NCI-H69 (cell line): ENCODE results near the gene DOK3.

Source experiments
- DNase-seq: peaks from one replicate; lab custom pipeline; 2025; lab: John Stamatoyannopoulos, UW

The DOK3 gene

GRCh38 chr5:177483994-177484901 lies 25.4 kb downstream of the DOK3 start:
- no peak for DNase-seq

DNA sequence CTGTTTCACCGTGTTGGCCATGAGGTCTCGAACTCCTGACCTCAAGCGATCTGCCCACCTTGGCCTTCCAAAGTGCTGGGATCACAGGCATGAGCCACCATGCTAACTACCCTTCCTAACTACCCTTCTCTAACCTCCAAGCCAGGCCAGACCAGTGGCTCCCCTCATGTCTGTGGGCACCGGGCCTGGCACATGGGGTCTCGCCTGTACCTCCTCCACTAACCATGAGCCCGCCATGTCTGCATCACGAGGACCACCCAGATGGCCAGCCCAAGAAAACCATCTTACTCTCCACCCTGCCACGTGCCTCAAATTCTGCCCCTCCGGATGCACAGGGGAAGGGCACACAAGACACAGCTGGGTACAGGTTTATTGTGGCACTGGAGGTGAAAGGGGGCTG lies 26.6 kb downstream of the DOK3 start:
- no peak for DNase-seq

GRCh38 chr5:177482359-177482795 lies 27.2 kb downstream of the DOK3 start:
- no peak for DNase-seq

GRCh38 chr5:177479774-177480173 lies 29.9 kb downstream of the DOK3 start:
- no peak for DNase-seq

- DNase-seq = no peak
Observed at GRCh38 chr5:177478711-177479646, 30.6 kb downstream of the DOK3 start.

DNA sequence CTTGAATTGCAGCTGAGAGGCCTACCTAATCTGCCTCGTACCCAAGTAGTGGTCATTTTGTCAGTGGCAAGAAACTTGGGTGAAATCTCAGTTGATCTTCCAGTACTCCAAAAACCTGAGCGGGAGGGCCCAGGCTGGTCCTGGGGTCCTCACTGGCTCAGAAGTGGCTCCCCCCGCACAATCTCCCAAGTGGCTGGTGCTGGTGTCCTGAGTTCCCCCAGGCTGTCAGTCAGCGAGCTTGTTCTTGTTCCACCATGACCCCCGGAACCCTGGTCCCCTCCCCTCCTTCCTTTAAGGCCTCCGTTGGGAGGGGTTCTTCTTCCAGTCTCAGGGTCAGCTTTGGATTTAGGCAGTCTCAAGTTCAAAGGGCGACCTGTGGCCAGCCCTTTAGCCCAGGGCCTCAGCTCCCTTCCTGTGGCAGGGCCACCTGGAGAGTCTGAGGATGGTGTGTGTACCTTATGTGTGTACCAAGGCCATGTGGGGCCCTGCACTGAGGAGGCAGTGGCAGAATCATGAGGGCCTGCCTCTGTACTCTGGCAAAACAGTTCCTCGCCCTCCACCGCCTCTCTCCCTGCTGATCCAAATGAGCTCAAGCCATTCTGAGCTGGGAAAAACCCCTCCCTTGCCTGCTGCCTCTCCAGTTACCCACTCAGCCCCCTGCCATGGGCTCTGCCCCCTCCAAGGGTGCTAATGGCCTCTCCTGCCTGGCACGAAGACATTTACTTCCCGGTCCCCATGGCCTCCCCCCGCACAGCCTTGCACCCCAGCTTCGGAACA lies 31.7 kb downstream of the DOK3 start:
- DNase-seq = no peak

DNA sequence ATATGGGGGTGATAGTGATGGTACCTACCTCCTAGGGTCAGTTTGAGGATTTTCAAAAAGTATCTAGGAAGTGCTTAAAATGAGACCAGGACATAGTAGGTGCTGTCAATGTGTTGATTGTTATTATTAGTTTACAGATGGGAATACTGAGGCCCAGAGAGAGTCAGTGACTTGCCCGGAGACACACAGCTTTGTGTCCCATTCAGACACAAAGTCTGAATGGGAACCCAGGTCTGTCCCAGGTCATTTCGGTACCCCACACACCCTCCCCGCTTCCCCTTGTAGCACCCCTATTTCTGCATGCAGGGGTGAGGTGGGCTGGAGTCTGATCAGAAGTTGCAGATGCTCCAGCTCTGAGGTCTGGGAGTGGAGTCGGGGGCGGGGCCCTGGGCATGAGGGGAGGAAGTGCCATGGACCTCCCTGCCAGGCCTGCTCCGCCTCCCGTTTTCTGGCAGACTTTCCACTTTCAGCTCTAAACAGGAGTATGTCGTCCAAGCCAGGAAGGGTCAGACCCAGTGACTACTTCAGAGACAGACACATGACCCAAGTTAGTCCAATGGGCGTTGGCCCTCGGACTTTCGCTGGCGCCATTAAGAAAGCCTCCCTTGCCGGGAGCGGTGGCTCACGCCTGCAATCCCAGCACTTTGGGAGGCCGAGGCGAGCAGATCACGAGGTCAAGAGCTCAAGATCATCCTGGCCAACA lies 32.9 kb downstream of the DOK3 start:
- no peak for DNase-seq

GRCh38 chr5:177475563-177476427 lies 33.8 kb downstream of the DOK3 start:
- no peak for DNase-seq

- no peak for DNase-seq
Observed at GRCh38 chr5:177474846-177475562, 34.6 kb downstream of the DOK3 start.

GRCh38 chr5:177474002-177474476 lies 35.6 kb downstream of the DOK3 start:
- no peak for DNase-seq

DNA sequence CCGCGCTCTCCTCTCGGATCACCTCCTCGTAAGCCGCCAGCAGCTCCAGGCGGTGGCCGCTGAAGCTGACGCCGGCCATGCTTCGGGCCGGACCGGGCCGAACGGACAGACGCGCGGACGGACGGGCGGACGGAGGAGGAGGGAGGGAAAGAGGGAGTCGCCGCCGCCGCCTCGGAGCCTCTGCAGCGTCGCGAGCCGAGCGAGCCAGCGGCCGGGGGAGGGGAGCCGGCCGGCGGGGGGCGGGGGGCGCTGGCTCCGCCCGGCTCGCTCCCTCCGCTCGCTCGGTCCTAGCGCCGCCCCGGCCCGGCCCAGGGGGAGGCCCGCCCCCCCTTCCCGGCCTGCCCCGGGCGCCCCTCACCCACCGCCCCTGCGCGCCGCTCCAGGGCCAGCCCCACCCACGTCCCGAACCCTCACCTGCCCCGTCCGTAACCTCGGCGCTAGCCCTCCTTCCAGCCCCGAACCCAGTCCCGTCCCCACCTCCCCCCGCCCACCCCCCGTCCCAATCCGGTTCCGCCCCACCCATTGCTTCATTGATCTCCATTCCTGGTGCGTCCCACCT lies 36.1 kb downstream of the DOK3 start, which contains the start of gene DBN1:
Gene DBN1 (minus strand): TSS at position 192 of the 559 bp plus-strand sequence. CDS start 113 bp downstream, at position 79.
- DNase-seq = peak; percentile 86

GRCh38 chr5:177472460-177473442 lies 36.9 kb downstream of the DOK3 start:
- DNase-seq = peak; percentile 77

DNA sequence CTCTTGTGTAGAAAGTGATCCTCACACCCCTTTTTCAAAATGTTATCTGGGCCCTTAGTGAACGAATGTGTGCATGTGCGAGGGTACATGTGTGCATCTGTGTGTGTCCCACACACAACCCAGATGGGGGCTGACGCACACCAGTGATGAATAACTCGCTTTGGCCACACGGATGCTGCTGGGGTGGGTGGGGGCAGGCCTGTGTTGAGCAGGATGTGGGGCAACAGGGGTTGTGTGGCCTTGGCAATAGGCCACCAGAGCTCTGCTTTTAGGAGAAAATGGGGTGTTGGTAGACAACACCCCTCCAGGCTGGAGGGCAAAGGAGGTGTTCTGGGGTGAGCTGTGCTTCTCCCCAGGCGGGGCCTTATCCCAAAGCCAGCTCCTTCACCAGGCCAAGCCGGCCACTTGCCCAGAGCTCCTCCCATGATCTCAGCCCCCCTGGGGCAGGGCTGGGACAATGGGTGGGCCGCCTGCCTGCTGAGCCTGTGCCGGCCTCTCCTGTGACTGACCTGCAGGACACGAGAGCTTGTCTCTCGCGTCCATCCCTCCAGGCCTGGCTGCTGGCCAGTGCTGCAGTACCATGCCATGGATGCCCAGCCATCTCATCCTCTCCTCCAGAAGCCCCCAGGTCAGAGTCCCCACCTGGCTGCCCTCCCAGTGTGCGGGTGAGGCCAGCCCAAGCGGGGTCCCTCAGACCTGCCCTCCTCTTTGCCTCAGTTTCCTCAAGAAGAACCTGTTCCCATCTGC lies 37.8 kb downstream of the DOK3 start:
- DNase-seq = no peak

DNA sequence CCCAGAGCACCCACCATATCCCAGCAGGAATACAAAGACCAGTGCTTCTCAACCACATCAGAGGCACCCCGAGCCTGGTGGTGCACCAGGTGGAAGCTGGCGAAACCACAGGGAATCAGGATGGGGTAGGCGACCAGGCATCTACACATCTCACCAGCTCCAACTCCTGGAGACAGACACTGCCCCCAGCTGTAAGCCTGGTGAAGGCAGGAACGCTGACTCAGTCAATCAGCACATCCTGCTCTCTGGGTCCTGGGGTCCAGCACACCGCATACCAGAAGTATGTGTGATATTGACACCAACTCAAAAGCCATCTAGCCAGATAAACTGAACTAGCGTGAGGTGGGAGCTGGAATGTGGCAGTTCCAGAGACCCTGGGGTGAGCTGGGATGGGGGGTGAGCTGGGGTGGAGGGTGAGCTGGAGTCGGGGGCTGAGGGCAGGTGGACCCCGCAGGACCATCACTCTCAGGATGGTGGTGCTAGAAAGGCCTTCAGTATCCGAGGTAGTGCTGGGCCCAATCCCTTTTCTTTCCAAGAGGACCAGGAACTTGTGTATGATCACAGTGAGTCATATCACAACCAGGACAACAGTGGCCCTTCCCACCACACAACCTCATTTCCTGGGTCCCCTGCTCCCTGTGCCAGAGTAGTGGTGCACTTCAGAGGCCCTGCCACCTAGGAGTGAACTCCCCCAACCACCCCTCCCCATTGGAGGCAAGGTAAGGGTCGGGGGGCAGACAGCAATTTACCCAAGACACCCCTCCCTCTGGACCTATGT lies 38.7 kb downstream of the DOK3 start:
- no peak for DNase-seq

- peak; percentile 88 for DNase-seq
Observed at GRCh38 chr5:177469750-177470525, 39.7 kb downstream of the DOK3 start.
